ENCODE measurements around the gene HOMER3. TPM values are rescaled to one million over a fixed set of nuclear protein-coding genes. Genes with fewer than 3 reads are reported as not detected.

Gene HOMER3
- total and polyA plus RNA-seq, 9 of the 15 experiments (the other 6 are each of a cell fraction or from before 2014, with no cell fraction given) = 1.3 to 5.1 (median 3.7) TPM; not detected in 2

DNA sequence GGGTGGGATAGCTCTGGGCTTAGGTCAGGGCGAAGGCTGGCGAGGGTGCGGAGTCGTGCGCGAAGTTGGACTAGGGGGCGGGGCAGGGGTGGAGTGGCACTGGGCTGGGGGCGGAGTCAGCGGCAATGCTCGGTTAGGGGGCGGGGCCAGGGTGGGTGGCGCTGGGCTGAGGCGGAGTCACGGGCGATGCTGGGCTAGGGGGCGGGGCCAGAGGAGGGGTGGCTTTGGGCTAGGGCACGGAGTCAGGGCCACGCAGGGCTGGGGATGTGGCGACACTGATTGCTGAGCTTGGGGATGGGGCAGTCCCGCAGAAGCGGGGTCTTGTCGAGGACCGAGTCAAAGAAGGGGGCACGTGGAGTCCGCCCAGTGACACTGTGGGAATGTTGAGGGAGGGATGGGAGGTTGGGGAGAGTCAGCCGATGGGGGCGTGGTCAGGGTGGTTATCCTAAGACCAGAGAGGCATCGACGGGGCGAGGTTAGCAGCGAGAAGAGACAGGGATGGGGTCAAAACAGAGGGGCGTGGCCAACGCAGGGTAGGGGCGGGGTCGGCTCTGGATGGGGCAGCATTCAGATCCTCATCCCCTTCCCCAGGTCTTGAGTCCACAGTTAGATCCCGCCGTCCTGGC lies 8.7 kb downstream of the HOMER3 start (continued):
- no peak for TF ChIP-seq SAFB2 (IDR thresholded peaks at IDR 0.05; ENCODE audit: borderline replicate concordance, low read depth, low read length, severe bottlenecking)
- no peak for TF ChIP-seq ZNF324 (CRISPR knock-in tag; IDR thresholded peaks at IDR 0.05)
- TF ChIP-seq, protein P1, sequence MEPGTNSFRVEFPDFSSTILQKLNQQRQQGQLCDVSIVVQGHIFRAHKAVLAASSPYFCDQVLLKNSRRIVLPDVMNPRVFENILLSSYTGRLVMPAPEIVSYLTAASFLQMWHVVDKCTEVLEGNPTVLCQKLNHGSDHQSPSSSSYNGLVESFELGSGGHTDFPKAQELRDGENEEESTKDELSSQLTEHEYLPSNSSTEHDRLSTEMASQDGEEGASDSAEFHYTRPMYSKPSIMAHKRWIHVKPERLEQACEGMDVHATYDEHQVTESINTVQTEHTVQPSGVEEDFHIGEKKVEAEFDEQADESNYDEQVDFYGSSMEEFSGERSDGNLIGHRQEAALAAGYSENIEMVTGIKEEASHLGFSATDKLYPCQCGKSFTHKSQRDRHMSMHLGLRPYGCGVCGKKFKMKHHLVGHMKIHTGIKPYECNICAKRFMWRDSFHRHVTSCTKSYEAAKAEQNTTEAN (CRISPR knock-in tag; IDR thresholded peaks at IDR 0.05) = no peak
- peak; percentile 83; the same call in 1 of the 2 replicates for TF ChIP-seq HDGF (IDR thresholded peaks at IDR 0.05)
- TF ChIP-seq PURB (CRISPR knock-in tag; IDR thresholded peaks at IDR 0.05; ENCODE audit: low read depth) = no peak
- no peak for TF ChIP-seq CBX2 (IDR thresholded peaks at IDR 0.05; ENCODE audit: insufficient read depth, low read length, poor library complexity, severe bottlenecking)
- TF ChIP-seq, protein P2, sequence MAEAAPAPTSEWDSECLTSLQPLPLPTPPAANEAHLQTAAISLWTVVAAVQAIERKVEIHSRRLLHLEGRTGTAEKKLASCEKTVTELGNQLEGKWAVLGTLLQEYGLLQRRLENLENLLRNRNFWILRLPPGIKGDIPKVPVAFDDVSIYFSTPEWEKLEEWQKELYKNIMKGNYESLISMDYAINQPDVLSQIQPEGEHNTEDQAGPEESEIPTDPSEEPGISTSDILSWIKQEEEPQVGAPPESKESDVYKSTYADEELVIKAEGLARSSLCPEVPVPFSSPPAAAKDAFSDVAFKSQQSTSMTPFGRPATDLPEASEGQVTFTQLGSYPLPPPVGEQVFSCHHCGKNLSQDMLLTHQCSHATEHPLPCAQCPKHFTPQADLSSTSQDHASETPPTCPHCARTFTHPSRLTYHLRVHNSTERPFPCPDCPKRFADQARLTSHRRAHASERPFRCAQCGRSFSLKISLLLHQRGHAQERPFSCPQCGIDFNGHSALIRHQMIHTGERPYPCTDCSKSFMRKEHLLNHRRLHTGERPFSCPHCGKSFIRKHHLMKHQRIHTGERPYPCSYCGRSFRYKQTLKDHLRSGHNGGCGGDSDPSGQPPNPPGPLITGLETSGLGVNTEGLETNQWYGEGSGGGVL (CRISPR knock-in tag; IDR thresholded peaks at IDR 0.05) = no peak
- TF ChIP-seq, protein P3, sequence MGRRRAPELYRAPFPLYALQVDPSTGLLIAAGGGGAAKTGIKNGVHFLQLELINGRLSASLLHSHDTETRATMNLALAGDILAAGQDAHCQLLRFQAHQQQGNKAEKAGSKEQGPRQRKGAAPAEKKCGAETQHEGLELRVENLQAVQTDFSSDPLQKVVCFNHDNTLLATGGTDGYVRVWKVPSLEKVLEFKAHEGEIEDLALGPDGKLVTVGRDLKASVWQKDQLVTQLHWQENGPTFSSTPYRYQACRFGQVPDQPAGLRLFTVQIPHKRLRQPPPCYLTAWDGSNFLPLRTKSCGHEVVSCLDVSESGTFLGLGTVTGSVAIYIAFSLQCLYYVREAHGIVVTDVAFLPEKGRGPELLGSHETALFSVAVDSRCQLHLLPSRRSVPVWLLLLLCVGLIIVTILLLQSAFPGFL (CRISPR knock-in tag; IDR thresholded peaks at IDR 0.05) = no peak
- TF ChIP-seq MYC (IDR thresholded peaks at IDR 0.05; ENCODE audit: low read depth, low read length) = peak; percentile 38; the same call in 1 of the 2 replicates
- no peak for TF ChIP-seq MYC (CRISPR knock-in tag; IDR thresholded peaks at IDR 0.05; ENCODE audit: borderline replicate concordance, low read depth)
- no peak for TF ChIP-seq ZBTB1 (CRISPR knock-in tag; IDR thresholded peaks at IDR 0.05; ENCODE audit: borderline replicate concordance, low read depth)
- TF ChIP-seq DNMT1 (IDR thresholded peaks at IDR 0.05) = no peak
- 0 out of 2 replicates have a peak, but pooled peaks have one; percentile 16 for TF ChIP-seq ELF4 (CRISPR knock-in tag; IDR thresholded peaks at IDR 0.05)
- TF ChIP-seq NFRKB (IDR thresholded peaks at IDR 0.05; ENCODE audit: low read depth) = no peak
- no peak for TF ChIP-seq MCM2 (IDR thresholded peaks at IDR 0.05; ENCODE audit: low read depth)
- TF ChIP-seq ZBTB7A (IDR thresholded peaks at IDR 0.05; ENCODE audit: borderline replicate concordance, control insufficient read depth, low read depth, low read length) = 0 out of 2 replicates have a peak, but pooled peaks have one; percentile 38
- peak; percentile 19 to 74; a peak in 3 of 4 replicates for TF ChIP-seq MAZ (CRISPR knock-in tag; conservative IDR thresholded peaks at IDR 0.05 in 1 of 2, IDR thresholded peaks at IDR 0.05 in 1 of 2)
- TF ChIP-seq, protein P4, sequence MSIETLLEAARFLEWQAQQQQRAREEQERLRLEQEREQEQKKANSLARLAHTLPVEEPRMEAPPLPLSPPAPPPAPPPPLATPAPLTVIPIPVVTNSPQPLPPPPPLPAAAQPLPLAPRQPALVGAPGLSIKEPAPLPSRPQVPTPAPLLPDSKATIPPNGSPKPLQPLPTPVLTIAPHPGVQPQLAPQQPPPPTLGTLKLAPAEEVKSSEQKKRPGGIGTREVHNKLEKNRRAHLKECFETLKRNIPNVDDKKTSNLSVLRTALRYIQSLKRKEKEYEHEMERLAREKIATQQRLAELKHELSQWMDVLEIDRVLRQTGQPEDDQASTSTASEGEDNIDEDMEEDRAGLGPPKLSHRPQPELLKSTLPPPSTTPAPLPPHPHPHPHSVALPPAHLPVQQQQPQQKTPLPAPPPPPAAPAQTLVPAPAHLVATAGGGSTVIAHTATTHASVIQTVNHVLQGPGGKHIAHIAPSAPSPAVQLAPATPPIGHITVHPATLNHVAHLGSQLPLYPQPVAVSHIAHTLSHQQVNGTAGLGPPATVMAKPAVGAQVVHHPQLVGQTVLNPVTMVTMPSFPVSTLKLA (conservative IDR thresholded peaks at IDR 0.05) = peak; percentile 77 to 90
- TF ChIP-seq ASH1L (IDR thresholded peaks at IDR 0.05; ENCODE audit: borderline replicate concordance, low read depth, partially characterized antibody) = no peak
- no peak for TF ChIP-seq NFE2L1 (tag; IDR thresholded peaks at IDR 0.05; ENCODE audit: borderline replicate concordance, low read depth)
- no peak for TF ChIP-seq ZNF140 (CRISPR knock-in tag; IDR thresholded peaks at IDR 0.05)
- no peak for TF ChIP-seq RBM25 (IDR thresholded peaks at IDR 0.05; ENCODE audit: low read depth, low read length, severe bottlenecking)
